A549 (cell line): ENCODE results near the gene WNT3A. TPM values are rescaled to one million over a fixed set of nuclear protein-coding genes. Genes with fewer than 3 reads are reported as not detected.

ENCODE experiments used
- ATAC-seq, 2 experiments: fragments of 200-7000 bp in 1 of 2; fragments of >200 bp in 1 of 2; cut with Nextera tagmentation in 1 of 2; cut with Tn5 transposase in 1 of 2; 3 replicates each; pipeline versions ENCODE4 v1.8.0 to v1.9.1; 2018 to 2020; ENCODE audit warnings: mild to moderate bottlenecking in 1 of 2, moderate library complexity in 1 of 2
- CTCF ChIA-PET: fragments of 300-600 bp; sonication (Branson Sonifier 250); formaldehyde crosslinking; extraction: SDS; loops from one replicate; lab custom pipeline; 2021; ENCODE audit warnings: antibody characterized with exemption, inconsistent platforms; lab: Yijun Ruan, JAX
- POLR2A ChIA-PET: fragments of 350-600 bp; formaldehyde crosslinking; extraction: SDS; loops from one replicate; lab custom pipeline; 2021; ENCODE audit warnings: antibody characterized with exemption, inconsistent platforms; lab: Yijun Ruan, JAX
- DNase-seq, 2 experiments: peaks; one replicate each; pipeline versions ENCODE4 v3.0.0 to v3.0.0-alpha.2; 2011 to 2016; ENCODE audit warnings: low read depth in 1 of 2, low spot score in 1 of 2
- FAIRE-seq: peaks from 2 replicates; lab custom pipeline; 2011; peaks lifted over from hg19 to GRCh38; lab: Jason Lieb, UNC
- H3K27ac ChIP-seq, 2 experiments: fragments of >200 bp; sonication (Bioruptor Twin); formaldehyde crosslinking; 3 replicates each; pipeline ENCODE4 v1.5.1; 2016 to 2017
- H3K4me1 ChIP-seq: fragments of >200 bp; sonication (Bioruptor Twin); formaldehyde crosslinking; 3 replicates; pipeline ENCODE4 v1.6.1; 2016
- H3K4me2 ChIP-seq: fragments of >200 bp; sonication (Bioruptor Twin); formaldehyde crosslinking; 3 replicates; pipeline ENCODE4 v1.6.1; 2016
- H3K4me3 ChIP-seq: fragments of >200 bp; sonication (Bioruptor Twin); formaldehyde crosslinking; 3 replicates; pipeline ENCODE4 v1.5.1; 2016
- H3K9me3 ChIP-seq: fragments of >200 bp; sonication (Bioruptor Twin); formaldehyde crosslinking; 3 replicates; pipeline ENCODE4 v1.6.1; 2016
- ATOH8 ChIP-seq: fragments of 250-450 bp; sonication (Bioruptor Pico); IDR thresholded peaks from 2 replicates; pipeline ENCODE4 v1.5.0; 2020; ENCODE audit warnings: low read depth, mild to moderate bottlenecking, moderate library complexity
- CBX2 ChIP-seq: fragments of 200-600 bp; sonication (generic); IDR thresholded peaks from 2 replicates; pipeline ENCODE4 v1.6.1; 2016; ENCODE audit warnings: low read depth, mild to moderate bottlenecking, borderline replicate concordance
- CEBPB ChIP-seq, 2 experiments: fragments of >200 bp in 1 of 2; sonication (Bioruptor Twin) in 1 of 2; formaldehyde crosslinking in 1 of 2; IDR thresholded peaks; 2 replicates each; pipeline ENCODE4 v1.6.1; 2012 to 2016
- EHF ChIP-seq: fragments of 250-450 bp; sonication (Bioruptor Pico); IDR thresholded peaks from 2 replicates; pipeline ENCODE4 v1.5.0; 2020; ENCODE audit warnings: mild to moderate bottlenecking
- ESRRA ChIP-seq: fragments of 150-350 bp; IDR thresholded peaks from 2 replicates; pipeline ENCODE4 v1.6.1; 2014; ENCODE audit warnings: mild to moderate bottlenecking, low read length, borderline replicate concordance
- FOSL2 ChIP-seq, 2 experiments: fragments of 450-650 bp in 1 of 2; fragments of >200 bp in 1 of 2; sonication (Bioruptor Twin) in 1 of 2; formaldehyde crosslinking; IDR thresholded peaks; 2 replicates each; pipeline versions ENCODE4 v1.5.0 to v1.6.1; 2016 to 2020; ENCODE audit warnings: mild to moderate bottlenecking in 1 of 2, moderate library complexity in 1 of 2
- HDAC2 ChIP-seq: fragments of 200-600 bp; sonication (generic); IDR thresholded peaks from 2 replicates; pipeline ENCODE4 v1.6.1; 2016
- HMGXB4 ChIP-seq: fragments of 250-450 bp; sonication (Bioruptor Pico); IDR thresholded peaks from 2 replicates; pipeline ENCODE4 v1.5.0; 2021; ENCODE audit warnings: mild to moderate bottlenecking, moderate library complexity, borderline replicate concordance
- HOXA7 ChIP-seq: fragments of 250-450 bp; sonication (Bioruptor Pico); IDR thresholded peaks from 2 replicates; pipeline ENCODE4 v1.5.0; 2020; ENCODE audit warnings: mild to moderate bottlenecking, moderate library complexity
- HOXB13 ChIP-seq: fragments of 250-450 bp; sonication (Bioruptor Pico); IDR thresholded peaks from 2 replicates; pipeline ENCODE4 v1.5.0; 2020; ENCODE audit warnings: low read depth, mild to moderate bottlenecking, moderate library complexity
- HOXB5 ChIP-seq: fragments of 250-450 bp; sonication (Bioruptor Pico); IDR thresholded peaks from 2 replicates; pipeline ENCODE4 v1.5.0; 2020; ENCODE audit warnings: mild to moderate bottlenecking, moderate library complexity
- JUN ChIP-seq, 2 experiments: fragments of >200 bp; sonication (Bioruptor Twin); formaldehyde crosslinking; IDR thresholded peaks; 2 replicates in 1 of 2; 3 replicates in 1 of 2; pipeline ENCODE4 v1.6.1; 2016 to 2017
- KDM1A ChIP-seq: fragments of 200-600 bp; sonication (generic); IDR thresholded peaks from 2 replicates; pipeline ENCODE4 v1.6.1; 2016; ENCODE audit warnings: low read depth, mild to moderate bottlenecking
- KDM5A ChIP-seq: fragments of 200-600 bp; sonication (generic); IDR thresholded peaks from 2 replicates; pipeline ENCODE4 v1.6.1; 2016; ENCODE audit warnings: antibody characterized with exemption, mild to moderate bottlenecking
- MAFK ChIP-seq: fragments of 450-650 bp; IDR thresholded peaks from 2 replicates; pipeline ENCODE4 v1.6.1; 2014; ENCODE audit not compliant: partially characterized antibody
- MAZ ChIP-seq: fragments of 150-350 bp; IDR thresholded peaks from 2 replicates; pipeline ENCODE4 v1.6.1; 2014; ENCODE audit warnings: antibody characterized with exemption, low read depth, low read length, borderline replicate concordance
- NPAS2 ChIP-seq: fragments of 250-450 bp; sonication (Bioruptor Pico); IDR thresholded peaks from 2 replicates; pipeline ENCODE4 v1.8.0; 2022; ENCODE audit warnings: mild to moderate bottlenecking, moderate library complexity, borderline replicate concordance
- NR3C1 ChIP-seq: fragments of >200 bp; sonication (Bioruptor Twin); formaldehyde crosslinking; IDR thresholded peaks from 3 replicates; pipeline ENCODE4 v1.6.1; 2017
- PHF8 ChIP-seq: fragments of 200-600 bp; sonication (generic); IDR thresholded peaks from 2 replicates; pipeline ENCODE4 v1.6.1; 2016; ENCODE audit warnings: low read depth, mild to moderate bottlenecking, antibody characterized with exemption, moderate library complexity, borderline replicate concordance
- RFX5 ChIP-seq: fragments of 450-650 bp; IDR thresholded peaks from 2 replicates; pipeline ENCODE4 v1.7.1; 2014; ENCODE audit warnings: antibody characterized with exemption, mild to moderate bottlenecking, moderate library complexity
- RNF2 ChIP-seq: fragments of 200-600 bp; sonication (generic); IDR thresholded peaks from 2 replicates; pipeline ENCODE4 v1.6.1; 2016; ENCODE audit warnings: low read depth, mild to moderate bottlenecking, antibody characterized with exemption, moderate library complexity, borderline replicate concordance
- SMC3 ChIP-seq: fragments of >200 bp; sonication (Bioruptor Twin); formaldehyde crosslinking; IDR thresholded peaks from 3 replicates; pipeline ENCODE4 v1.6.1; 2018; ENCODE audit warnings: inconsistent platforms
- TFCP2L1 ChIP-seq: fragments of 250-450 bp; sonication (Bioruptor Pico); IDR thresholded peaks from 2 replicates; pipeline ENCODE4 v1.5.0; 2021; ENCODE audit warnings: mild to moderate bottlenecking
- ZFP36 ChIP-seq: fragments of 450-650 bp; IDR thresholded peaks from 2 replicates; pipeline ENCODE4 v1.6.1; 2014; ENCODE audit warnings: borderline replicate concordance; ENCODE audit not compliant: partially characterized antibody
- ZNF302 ChIP-seq: fragments of 250-450 bp; sonication (Bioruptor Pico); IDR thresholded peaks from 2 replicates; pipeline ENCODE4 v1.9.0; 2021; ENCODE audit warnings: inconsistent platforms, mild to moderate bottlenecking, moderate library complexity
- ZSCAN20 ChIP-seq: fragments of 250-450 bp; sonication (Bioruptor Pico); IDR thresholded peaks from 2 replicates; pipeline ENCODE4 v1.8.0; 2022; ENCODE audit warnings: mild to moderate bottlenecking, moderate library complexity
- WGBS: methylation state at CpG from one replicate; pipeline ENCODE4 v1.1.6; 2017; ENCODE audit errors: missing lambda C conversion rate; 5-methylcytosine and 5-hydroxymethylcytosine counted together
- polyA plus RNA-seq, 4 experiments: library from polyadenylated mRNA; depleted of rRNA in 3 of 4; stranded (reverse); fragments of >200 nt; fragmentation: RNase III in 1 of 4; extraction: RNeasy Plus Mini Kit Qiagen cat#74134 plus additional on column Dnase treatment in 1 of 4; gene quantifications; 2 replicates in 3 of 4; 3 replicates in 1 of 4; pipeline ENCODE4 v1.2.3, GENCODE V29; 2011 to 2017
- TF ChIP-seq, protein P1 (sequence below): fragments of 450-650 bp; IDR thresholded peaks from 2 replicates; pipeline ENCODE4 v1.6.1; 2014; ENCODE audit warnings: antibody characterized with exemption

The WNT3A gene
- polyA plus RNA-seq, 2 of the 4 experiments (the other 2 are of a cell fraction) = not detected

DNA sequence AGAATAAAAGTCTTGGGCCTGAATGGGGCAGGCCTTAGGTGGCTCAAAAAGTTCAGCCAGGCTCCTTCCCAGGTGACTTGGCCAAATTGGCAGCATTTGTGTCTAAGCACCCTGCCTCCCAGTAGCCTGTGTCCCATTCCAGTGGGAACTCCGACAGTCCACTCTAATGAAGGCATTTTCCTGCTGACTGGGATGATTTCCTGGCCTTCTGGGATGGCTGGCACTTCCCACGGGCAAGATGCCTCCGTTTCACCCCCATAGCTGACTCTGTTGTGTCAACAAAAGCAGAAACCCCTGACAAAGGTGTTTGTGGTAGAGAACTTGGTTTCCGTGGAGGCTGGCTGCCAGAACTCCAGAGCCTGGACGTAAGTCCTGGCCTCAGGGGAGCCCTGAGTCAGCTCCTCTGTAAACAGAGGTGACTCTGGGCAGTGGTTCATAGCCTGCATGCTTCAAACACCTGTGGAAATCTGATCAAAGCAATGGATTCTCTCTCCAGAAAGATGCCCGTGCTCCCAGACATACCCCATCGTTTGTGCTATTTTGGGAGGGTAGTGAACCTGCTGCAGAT lies 36.6 kb downstream of the WNT3A start:
- CTCF ChIA-PET = interaction anchor here (0.8 to 1.0 kb wide), 2 partner anchors 17 kb away, joined by 3 to 4 read pairs; no protein-coding TSS in a partner anchor
- Histone ChIP-seq H3K4me1 (peaks cover 19% of the 10 kb centered on the region), H3K9me3 (0 out of 3 replicates have a peak, but pooled peaks cover 3% of the 10 kb centered on the region), H3K27ac (no peak overlapping the region), H3K4me3 (no peak overlapping the region), H3K4me2 (peak overlapping the region; percentile 44)
- peak; percentile 75 to 76 for DNase-seq
- TF ChIP-seq EHF (no peak), MAFK (peak; percentile 72), HOXB13 (CRISPR knock-in tag) (no peak), FOSL2 (IDR thresholded peaks at IDR 0.05) (peak; percentile 47; the same call in 1 of the 2 replicates), FOSL2 (CRISPR knock-in tag; IDR thresholded peaks at IDR 0.05) (peak; percentile 26; the same call in 1 of the 2 replicates), JUN (IDR thresholded peaks at IDR 0.05) (peak in 1 of 2 experiments; percentile 22; a peak in 1 of 5 replicates), SMC3 (no peak)
- no peak for FAIRE-seq
- ATAC-seq = peak; percentile 77 to 78
- 3% methylated on average over 7 of the region's 7 CpGs for WGBS
- POLR2A ChIA-PET = no interaction called here

GRCh38 chr1:228044961-228045360 lies 38.2 kb downstream of the WNT3A start:
- 64% methylated on average over 3 of the region's 3 CpGs for WGBS
- Histone ChIP-seq H3K27ac (0 out of 6 replicates have a peak overlapping the region, but pooled peaks of 1 of the 2 experiments have one; percentile 0), H3K4me1 (peaks cover 19% of the 10 kb centered on the region), H3K4me2 (no peak overlapping the region), H3K9me3 (0 out of 3 replicates have a peak, but pooled peaks cover 3% of the 10 kb centered on the region), H3K4me3 (no peak overlapping the region)
- ATAC-seq = no peak; a peak in 1 of 6 replicates
- FAIRE-seq = no peak
- DNase-seq = no peak
- CTCF ChIA-PET = interaction anchor here (0.6 to 0.9 kb wide), 3 partner anchors 29 to 287 kb away, joined by 3 to 4 read pairs (median 4); no protein-coding TSS in a partner anchor
- POLR2A ChIA-PET = no interaction called here
- TF ChIP-seq HOXB13 (CRISPR knock-in tag) = no peak
- TF ChIP-seq HMGXB4 = no peak
- no peak for TF ChIP-seq TFCP2L1 (CRISPR knock-in tag)
- no peak for TF ChIP-seq CBX2
- TF ChIP-seq, protein P1, sequence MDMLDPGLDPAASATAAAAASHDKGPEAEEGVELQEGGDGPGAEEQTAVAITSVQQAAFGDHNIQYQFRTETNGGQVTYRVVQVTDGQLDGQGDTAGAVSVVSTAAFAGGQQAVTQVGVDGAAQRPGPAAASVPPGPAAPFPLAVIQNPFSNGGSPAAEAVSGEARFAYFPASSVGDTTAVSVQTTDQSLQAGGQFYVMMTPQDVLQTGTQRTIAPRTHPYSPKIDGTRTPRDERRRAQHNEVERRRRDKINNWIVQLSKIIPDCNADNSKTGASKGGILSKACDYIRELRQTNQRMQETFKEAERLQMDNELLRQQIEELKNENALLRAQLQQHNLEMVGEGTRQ = no peak
- TF ChIP-seq NPAS2 (CRISPR knock-in tag) = no peak
- no peak for TF ChIP-seq HOXB5
- TF ChIP-seq JUN (IDR thresholded peaks at IDR 0.05) = no peak
- TF ChIP-seq KDM1A = no peak
- no peak for TF ChIP-seq ZNF302

- TF ChIP-seq ZFP36 (no peak), CEBPB (IDR thresholded peaks at IDR 0.05) (no peak), KDM5A (no peak), JUN (IDR thresholded peaks at IDR 0.05) (no peak), MAZ (no peak), FOSL2 (IDR thresholded peaks at IDR 0.05) (no peak), FOSL2 (CRISPR knock-in tag; IDR thresholded peaks at IDR 0.05) (no peak), ZNF302 (no peak), KDM1A (no peak), ESRRA (no peak), ZSCAN20 (CRISPR knock-in tag) (no peak), RFX5 (no peak), PHF8 (no peak), HDAC2 (no peak), MAFK (no peak), NR3C1 (no peak), ATOH8 (no peak), HOXA7 (CRISPR knock-in tag) (no peak), RNF2 (no peak)
- TF ChIP-seq, all 56 proteins: peak for 0
- DNase-seq = no peak
- POLR2A ChIA-PET = no interaction called here
- no peak; a peak in 1 of 6 replicates for ATAC-seq
- Histone ChIP-seq H3K27ac (no peak overlapping the region), H3K4me3 (no peak overlapping the region), H3K9me3 (0 out of 3 replicates have a peak, but pooled peaks cover 3% of the 10 kb centered on the region), H3K4me2 (no peak overlapping the region), H3K4me1 (peaks cover 19% of the 10 kb centered on the region)
- 73% methylated on average over 7 of the region's 7 CpGs for WGBS
- no peak for FAIRE-seq
- CTCF ChIA-PET = interaction anchor here (0.6 to 0.9 kb wide), 3 partner anchors 28 to 288 kb away, joined by 3 to 4 read pairs (median 4); no protein-coding TSS in a partner anchor
Observed at GRCh38 chr1:228045405-228045804, 38.6 kb downstream of the WNT3A start.
